Measurements from ENCODE around the gene NGB.

The NGB gene

DNA sequence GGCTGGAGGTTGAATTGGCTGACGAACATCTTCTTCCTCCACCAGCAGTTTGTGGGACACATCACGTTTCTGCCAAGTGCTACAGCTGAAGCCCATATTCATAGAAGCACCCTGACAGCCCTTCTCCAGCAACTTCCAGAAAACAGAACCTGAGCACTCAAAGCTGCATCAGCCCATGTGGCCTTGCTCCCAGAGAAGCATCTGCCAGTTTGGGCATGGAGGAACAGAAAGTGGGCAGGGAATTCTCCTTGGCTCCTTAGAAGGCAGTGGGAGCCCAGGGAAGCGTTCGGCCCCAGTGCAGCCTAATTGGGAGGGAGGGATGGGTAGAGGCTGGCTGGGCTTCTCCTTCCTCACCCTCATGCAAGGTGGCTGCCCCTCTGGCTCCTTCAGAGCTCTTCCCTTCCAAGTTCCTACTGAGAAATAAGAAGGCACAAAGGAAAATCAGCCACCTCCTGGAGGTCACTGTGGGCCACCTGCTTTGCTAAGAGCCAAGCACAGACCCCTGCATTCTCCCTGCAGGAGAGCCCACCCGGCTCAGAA, 4.1 kb upstream of the NGB start:
- no peak for DNase-seq (ENCODE audit: extremely low read depth, insufficient read length)
- TF ChIP-seq, protein P1, sequence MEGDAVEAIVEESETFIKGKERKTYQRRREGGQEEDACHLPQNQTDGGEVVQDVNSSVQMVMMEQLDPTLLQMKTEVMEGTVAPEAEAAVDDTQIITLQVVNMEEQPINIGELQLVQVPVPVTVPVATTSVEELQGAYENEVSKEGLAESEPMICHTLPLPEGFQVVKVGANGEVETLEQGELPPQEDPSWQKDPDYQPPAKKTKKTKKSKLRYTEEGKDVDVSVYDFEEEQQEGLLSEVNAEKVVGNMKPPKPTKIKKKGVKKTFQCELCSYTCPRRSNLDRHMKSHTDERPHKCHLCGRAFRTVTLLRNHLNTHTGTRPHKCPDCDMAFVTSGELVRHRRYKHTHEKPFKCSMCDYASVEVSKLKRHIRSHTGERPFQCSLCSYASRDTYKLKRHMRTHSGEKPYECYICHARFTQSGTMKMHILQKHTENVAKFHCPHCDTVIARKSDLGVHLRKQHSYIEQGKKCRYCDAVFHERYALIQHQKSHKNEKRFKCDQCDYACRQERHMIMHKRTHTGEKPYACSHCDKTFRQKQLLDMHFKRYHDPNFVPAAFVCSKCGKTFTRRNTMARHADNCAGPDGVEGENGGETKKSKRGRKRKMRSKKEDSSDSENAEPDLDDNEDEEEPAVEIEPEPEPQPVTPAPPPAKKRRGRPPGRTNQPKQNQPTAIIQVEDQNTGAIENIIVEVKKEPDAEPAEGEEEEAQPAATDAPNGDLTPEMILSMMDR (IDR thresholded peaks at IDR 0.05; ENCODE audit: insufficient read depth, low read length, poor library complexity, severe bottlenecking) = no peak

DNA sequence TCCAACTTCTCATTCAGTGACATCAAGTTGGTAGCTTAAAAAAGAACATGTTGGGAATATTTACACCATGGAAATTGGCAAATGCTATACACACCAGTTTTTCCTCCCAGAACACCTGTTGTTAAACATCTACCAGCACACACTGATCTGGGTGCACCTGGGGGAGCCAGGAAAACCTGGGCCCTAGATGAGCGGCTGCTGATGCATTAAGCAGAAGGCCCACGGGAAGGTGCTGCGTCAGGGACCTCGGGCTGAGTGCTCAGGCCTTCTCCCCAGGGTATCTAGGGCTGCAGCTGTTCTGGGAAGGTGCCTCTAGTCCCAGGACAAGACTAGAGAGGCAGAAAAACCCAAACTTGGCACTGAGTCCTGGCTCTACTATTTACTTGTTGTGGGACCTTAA, 2.8 kb upstream of the NGB start:
- DNase-seq (ENCODE audit: extremely low read depth, insufficient read length) = no peak
- Histone ChIP-seq H3K36me3 (ENCODE audit: control insufficient read depth, insufficient read depth, low read length) (peaks cover 3% of the 10 kb centered on the region; the same call in 1 of the 2 replicates), H3K4me3 (replicated peaks; ENCODE audit: low read depth, low read length) (no peak overlapping the region), H3K27me3 (replicated peaks; ENCODE audit: control insufficient read depth, insufficient read depth, low read length) (no peaks in the 10 kb centered on the region; the same call in 1 of the 2 replicates)
- TF ChIP-seq, protein P1 (IDR thresholded peaks at IDR 0.05; ENCODE audit: insufficient read depth, low read length, poor library complexity, severe bottlenecking) = no peak

More for the DNA sequence above, 4.1 kb upstream of the NGB start:
- no peaks in the 10 kb centered on the region; the same call in 1 of the 2 replicates for H3K27me3 ChIP-seq (replicated peaks; ENCODE audit: control insufficient read depth, insufficient read depth, low read length)
- peaks cover 3% of the 10 kb centered on the region; the same call in 1 of the 2 replicates for H3K36me3 ChIP-seq (ENCODE audit: control insufficient read depth, insufficient read depth, low read length)
- no peak overlapping the region for H3K4me3 ChIP-seq (replicated peaks; ENCODE audit: low read depth, low read length)

DNA sequence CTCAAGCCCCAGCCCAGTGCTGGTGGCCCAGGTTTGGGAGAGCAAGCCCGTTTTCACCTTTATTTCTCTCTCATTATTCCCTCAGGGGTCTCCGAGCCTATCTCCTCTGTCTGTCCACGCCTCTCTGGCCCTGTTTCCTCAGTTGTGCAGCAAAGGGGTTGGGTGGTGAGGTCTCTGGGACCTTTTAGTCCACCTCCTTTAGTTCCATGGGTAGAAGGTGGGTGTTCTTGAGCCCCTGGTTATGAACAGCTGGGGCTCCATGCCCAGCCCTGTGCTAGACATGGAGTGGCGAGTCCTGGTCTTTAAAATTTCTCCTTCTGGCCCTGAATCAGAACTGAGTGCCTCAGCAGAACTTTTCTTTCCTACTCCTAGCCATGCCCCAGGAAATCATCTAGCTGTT, 1.3 kb upstream of the NGB start:
- TF ChIP-seq, protein P1 (IDR thresholded peaks at IDR 0.05; ENCODE audit: insufficient read depth, low read length, poor library complexity, severe bottlenecking) = no peak
- H3K4me3 ChIP-seq (replicated peaks; ENCODE audit: low read depth, low read length) = no peak overlapping the region
- no peak for DNase-seq (ENCODE audit: extremely low read depth, insufficient read length)
- H3K27me3 ChIP-seq (replicated peaks; ENCODE audit: control insufficient read depth, insufficient read depth, low read length) = no peaks in the 10 kb centered on the region; the same call in 1 of the 2 replicates
- H3K36me3 ChIP-seq (ENCODE audit: control insufficient read depth, insufficient read depth, low read length) = no peaks in the 10 kb centered on the region

DNA sequence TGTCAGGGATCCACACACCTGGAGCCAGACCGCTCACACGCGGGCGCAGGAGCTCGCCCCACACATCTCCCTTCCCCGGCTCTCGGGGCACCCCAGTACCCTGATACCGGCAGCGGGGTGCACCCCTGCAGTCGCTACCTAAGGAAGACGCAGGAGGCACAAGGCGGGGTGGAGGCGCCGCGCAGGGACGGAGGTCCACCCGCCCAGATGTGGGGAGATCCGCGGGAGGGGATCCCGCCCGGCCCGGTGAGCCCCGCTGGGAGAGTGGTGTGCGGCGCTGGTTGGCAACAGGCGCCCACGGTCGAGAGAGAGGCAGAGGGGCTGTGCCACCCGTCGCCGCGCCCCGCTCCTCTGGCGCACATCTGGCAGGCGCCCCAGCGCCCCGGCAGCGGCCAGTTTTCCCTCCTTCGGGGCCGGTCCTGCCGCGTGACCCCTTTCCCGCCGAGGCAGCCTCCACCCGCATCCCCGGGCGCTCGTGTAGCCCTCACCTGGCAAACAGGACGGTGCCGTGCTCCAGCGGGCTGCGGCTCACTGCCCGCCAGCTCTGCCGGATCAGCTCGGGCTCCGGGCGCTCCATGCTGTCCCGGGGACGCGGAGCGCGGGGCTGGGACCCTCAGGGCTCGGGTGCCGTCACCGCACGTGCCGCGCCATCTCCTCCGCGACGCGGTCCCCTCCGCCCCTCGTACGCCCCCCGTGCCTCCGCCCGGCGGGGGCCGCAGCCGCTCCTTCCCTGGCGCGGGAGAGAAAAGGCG, 469 bp downstream of the NGB start:
- no peak for DNase-seq (ENCODE audit: extremely low read depth, insufficient read length)
- TF ChIP-seq, protein P1 (IDR thresholded peaks at IDR 0.05; ENCODE audit: insufficient read depth, low read length, poor library complexity, severe bottlenecking) = no peak
- no peaks in the 10 kb centered on the region for H3K36me3 ChIP-seq (ENCODE audit: control insufficient read depth, insufficient read depth, low read length)
- H3K4me3 ChIP-seq (replicated peaks; ENCODE audit: low read depth, low read length) = no peak overlapping the region
- H3K27me3 ChIP-seq (replicated peaks; ENCODE audit: control insufficient read depth, insufficient read depth, low read length) = no peaks in the 10 kb centered on the region; the same call in 1 of the 2 replicates

DNA sequence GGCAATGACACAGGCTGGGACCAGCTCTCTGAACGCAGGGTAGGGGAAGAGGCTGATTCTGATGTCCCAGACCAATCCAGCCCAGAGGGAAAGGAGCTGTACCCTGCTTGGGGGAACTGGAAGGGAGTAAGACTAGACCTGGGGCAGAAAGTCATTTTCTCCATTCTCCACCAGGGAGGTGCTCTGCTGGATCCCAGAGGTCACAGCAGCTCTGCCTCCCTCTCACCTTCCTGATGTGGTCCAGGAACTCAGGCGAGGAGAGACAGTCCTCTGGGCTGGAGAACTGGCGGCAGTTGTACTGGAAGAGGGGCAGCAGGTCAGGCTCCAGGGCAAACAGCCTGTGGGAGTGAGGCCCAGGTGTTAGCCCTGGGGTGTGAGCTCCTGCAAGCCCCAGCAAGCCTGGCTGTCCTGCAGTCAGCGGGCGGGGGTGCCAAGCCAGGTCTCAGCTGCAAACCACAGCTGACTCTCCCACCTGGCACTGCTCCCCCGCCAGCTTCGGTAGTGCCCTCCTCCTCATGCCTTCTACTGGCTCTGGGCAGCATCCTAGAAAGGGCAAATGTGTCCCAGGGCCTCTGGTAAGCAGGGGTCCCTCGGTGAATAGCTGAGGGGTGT, 1.9 kb downstream of the NGB start:
- Histone ChIP-seq H3K27me3 (replicated peaks; ENCODE audit: control insufficient read depth, insufficient read depth, low read length) (no peaks in the 10 kb centered on the region; the same call in 1 of the 2 replicates), H3K36me3 (ENCODE audit: control insufficient read depth, insufficient read depth, low read length) (no peaks in the 10 kb centered on the region), H3K4me3 (replicated peaks; ENCODE audit: low read depth, low read length) (no peak overlapping the region)
- TF ChIP-seq, protein P1 (IDR thresholded peaks at IDR 0.05; ENCODE audit: insufficient read depth, low read length, poor library complexity, severe bottlenecking) = no peak
- no peak for DNase-seq (ENCODE audit: extremely low read depth, insufficient read length)

Data from GM06990 (cell line).